Neural cell (in vitro differentiated cells): Measurements from ENCODE around the gene CCL17.

Experiments
- EZH2 ChIP-seq: fragments of 200-600, 300-800 bp; shearing (Covaris generic), sonication (generic); IDR thresholded peaks from 2 replicates; pipeline ENCODE4 v1.6.1; 2014; ENCODE audit warnings: antibody characterized with exemption, low read length, borderline replicate concordance, mild to moderate bottlenecking; ENCODE audit not compliant: insufficient read depth, poor library complexity, severe bottlenecking
- POLR2AphosphoS5 ChIP-seq: IDR thresholded peaks from 2 replicates; pipeline ENCODE4 v1.6.1; 2012
- SMC3 ChIP-seq: fragments of 450-650 bp; conservative IDR thresholded peaks from 2 replicates; pipeline ENCODE4 v1.6.1; 2014; ENCODE audit warnings: antibody characterized with exemption, mild to moderate bottlenecking, moderate library complexity; ENCODE audit not compliant: poor library complexity
- TF ChIP-seq, protein P1 (sequence below): fragments of 450-650 bp; IDR thresholded peaks from 2 replicates; pipeline ENCODE4 v1.5.1; 2014; ENCODE audit warnings: antibody characterized with exemption, mild to moderate bottlenecking, moderate library complexity; ENCODE audit not compliant: poor library complexity, severe bottlenecking

DNA sequence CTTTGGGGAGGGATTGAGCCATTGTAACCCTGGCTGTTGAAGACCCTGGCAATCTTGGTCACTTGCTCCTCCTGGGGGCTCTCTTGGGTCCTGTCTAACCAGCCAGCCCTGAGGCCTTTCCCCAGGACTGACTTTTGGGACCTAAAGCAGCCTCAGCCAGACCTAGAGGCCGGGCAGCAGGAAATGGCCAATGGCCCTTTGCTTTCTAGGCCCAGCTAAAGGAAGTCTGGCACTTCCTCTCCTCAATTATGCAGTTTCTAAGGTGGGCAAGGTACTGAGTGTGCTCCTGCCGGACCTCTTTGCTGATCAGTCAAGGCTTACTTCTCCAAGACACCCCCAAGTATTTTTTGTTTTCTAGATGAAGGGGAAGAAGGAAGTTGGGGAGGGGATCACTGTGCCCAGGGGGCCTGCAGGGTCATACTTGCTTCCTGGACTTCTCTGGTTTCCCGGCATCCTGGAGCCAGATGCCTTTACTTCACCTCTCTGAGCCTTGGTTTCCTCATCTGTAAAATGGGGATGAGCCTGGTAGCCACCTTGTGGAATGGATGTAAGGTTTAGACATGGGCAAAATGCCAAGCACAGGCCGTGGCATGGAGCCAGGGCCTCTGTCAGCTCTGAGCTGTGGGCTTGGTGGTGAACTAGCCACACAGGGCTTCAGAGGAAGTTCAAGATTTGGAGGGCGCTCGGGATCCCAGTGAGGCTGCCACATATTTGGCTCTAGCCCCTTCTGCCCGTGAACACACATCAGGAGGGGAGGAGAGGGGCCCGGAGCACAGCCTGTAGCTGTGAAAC lies 23.7 kb upstream of the CCL17 start:
- TF ChIP-seq, protein P1, sequence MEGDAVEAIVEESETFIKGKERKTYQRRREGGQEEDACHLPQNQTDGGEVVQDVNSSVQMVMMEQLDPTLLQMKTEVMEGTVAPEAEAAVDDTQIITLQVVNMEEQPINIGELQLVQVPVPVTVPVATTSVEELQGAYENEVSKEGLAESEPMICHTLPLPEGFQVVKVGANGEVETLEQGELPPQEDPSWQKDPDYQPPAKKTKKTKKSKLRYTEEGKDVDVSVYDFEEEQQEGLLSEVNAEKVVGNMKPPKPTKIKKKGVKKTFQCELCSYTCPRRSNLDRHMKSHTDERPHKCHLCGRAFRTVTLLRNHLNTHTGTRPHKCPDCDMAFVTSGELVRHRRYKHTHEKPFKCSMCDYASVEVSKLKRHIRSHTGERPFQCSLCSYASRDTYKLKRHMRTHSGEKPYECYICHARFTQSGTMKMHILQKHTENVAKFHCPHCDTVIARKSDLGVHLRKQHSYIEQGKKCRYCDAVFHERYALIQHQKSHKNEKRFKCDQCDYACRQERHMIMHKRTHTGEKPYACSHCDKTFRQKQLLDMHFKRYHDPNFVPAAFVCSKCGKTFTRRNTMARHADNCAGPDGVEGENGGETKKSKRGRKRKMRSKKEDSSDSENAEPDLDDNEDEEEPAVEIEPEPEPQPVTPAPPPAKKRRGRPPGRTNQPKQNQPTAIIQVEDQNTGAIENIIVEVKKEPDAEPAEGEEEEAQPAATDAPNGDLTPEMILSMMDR, result no peak
- TF ChIP-seq POLR2AphosphoS5 (no peak), EZH2 (no peak), SMC3 (no peak)
